Astrocyte (in vitro differentiated cells and primary cell): ENCODE data around the gene ORMDL3. TPM values are rescaled to one million over a fixed set of nuclear protein-coding genes. Genes with fewer than 3 reads are reported as not detected.

Experiments
- DNase-seq: peaks from one replicate; pipeline ENCODE4 v3.0.0-alpha.2; 2010; ENCODE audit warnings: low read depth
- FAIRE-seq: peaks from 2 replicates; lab custom pipeline; 2011; peaks lifted over from hg19 to GRCh38; lab: Jason Lieb, UNC
- H2AFZ ChIP-seq: 2 replicates; pipeline ENCODE4 v1.6.0; 2012; ENCODE audit warnings: low read depth, low read length, inconsistent platforms
- H3K27ac ChIP-seq: 2 replicates; pipeline ENCODE4 v1.5.1; 2011; ENCODE audit warnings: low read depth, low read length, inconsistent platforms
- H3K27me3 ChIP-seq: 2 replicates; pipeline ENCODE4 v1.6.0; 2011; ENCODE audit warnings: low read length, inconsistent platforms; ENCODE audit not compliant: insufficient read depth
- H3K36me3 ChIP-seq: 2 replicates; pipeline ENCODE4 v1.5.1; 2011; ENCODE audit warnings: low read length, inconsistent platforms; ENCODE audit not compliant: insufficient read depth
- H3K4me1 ChIP-seq: 2 replicates; pipeline ENCODE4 v1.5.1; 2011; ENCODE audit warnings: low read length, inconsistent platforms; ENCODE audit not compliant: insufficient read depth
- H3K4me2 ChIP-seq: 2 replicates; pipeline ENCODE4 v1.6.0; 2012; ENCODE audit warnings: low read length, inconsistent platforms
- H3K4me3 ChIP-seq: 2 replicates; pipeline ENCODE4 v1.5.1; 2011; ENCODE audit warnings: low read depth, mild to moderate bottlenecking, low read length, inconsistent platforms; ENCODE audit not compliant: insufficient read depth
- H3K79me2 ChIP-seq: 2 replicates; pipeline ENCODE4 v1.6.0; 2012; ENCODE audit warnings: mild to moderate bottlenecking, low read length, inconsistent platforms; ENCODE audit not compliant: insufficient read depth
- H3K9ac ChIP-seq: 2 replicates; pipeline ENCODE4 v1.6.0; 2012; ENCODE audit warnings: mild to moderate bottlenecking, low read length, inconsistent platforms
- H3K9me3 ChIP-seq: 2 replicates; pipeline ENCODE4 v1.5.1; 2012; ENCODE audit warnings: low read depth, mild to moderate bottlenecking, low read length, inconsistent platforms; ENCODE audit not compliant: insufficient read depth
- H4K20me1 ChIP-seq: 2 replicates; pipeline ENCODE4 v1.6.0; 2012; ENCODE audit warnings: low read length, inconsistent platforms; ENCODE audit not compliant: insufficient read depth
- H3K27ac Mint-ChIP-seq: one replicate; pipeline ENCODE4 v1.8.0; 2021; ENCODE audit warnings: mild to moderate bottlenecking, mixed read lengths; ENCODE audit not compliant: unreplicated experiment
- H3K27me3 Mint-ChIP-seq: one replicate; pipeline ENCODE4 v1.8.0; 2021; ENCODE audit warnings: low read depth, mixed read lengths; ENCODE audit not compliant: unreplicated experiment
- H3K36me3 Mint-ChIP-seq: one replicate; pipeline ENCODE4 v1.8.0; 2021; ENCODE audit warnings: low read depth, mixed read lengths; ENCODE audit not compliant: unreplicated experiment
- H3K4me1 Mint-ChIP-seq: one replicate; pipeline ENCODE4 v1.8.0; 2021; ENCODE audit warnings: low read depth, mixed read lengths; ENCODE audit not compliant: unreplicated experiment
- H3K4me3 Mint-ChIP-seq: one replicate; pipeline ENCODE4 v1.8.0; 2021; ENCODE audit warnings: mild to moderate bottlenecking, moderate library complexity, mixed read lengths; ENCODE audit not compliant: unreplicated experiment
- H3K9me3 Mint-ChIP-seq: one replicate; pipeline ENCODE4 v1.8.0; 2021; ENCODE audit warnings: mild to moderate bottlenecking, mixed read lengths; ENCODE audit not compliant: unreplicated experiment
- EZH2 ChIP-seq: IDR thresholded peaks from 2 replicates; pipeline ENCODE4 v1.6.1; 2012; ENCODE audit warnings: mild to moderate bottlenecking, low read length, inconsistent platforms; ENCODE audit not compliant: insufficient read depth
- total RNA-seq: library from RNA; stranded (reverse); gene quantifications from 2 replicates; pipeline ENCODE4 v1.2.1, GENCODE V29; 2021
- TF ChIP-seq, protein P1 (sequence below): IDR thresholded peaks from 2 replicates; pipeline ENCODE4 v1.5.1; 2011; ENCODE audit warnings: low read depth, mild to moderate bottlenecking, inconsistent platforms, low read length, moderate library complexity; ENCODE audit not compliant: insufficient read depth

Gene ORMDL3
- total RNA-seq, 1 donor from 2014 or later = 65.3 TPM

DNA sequence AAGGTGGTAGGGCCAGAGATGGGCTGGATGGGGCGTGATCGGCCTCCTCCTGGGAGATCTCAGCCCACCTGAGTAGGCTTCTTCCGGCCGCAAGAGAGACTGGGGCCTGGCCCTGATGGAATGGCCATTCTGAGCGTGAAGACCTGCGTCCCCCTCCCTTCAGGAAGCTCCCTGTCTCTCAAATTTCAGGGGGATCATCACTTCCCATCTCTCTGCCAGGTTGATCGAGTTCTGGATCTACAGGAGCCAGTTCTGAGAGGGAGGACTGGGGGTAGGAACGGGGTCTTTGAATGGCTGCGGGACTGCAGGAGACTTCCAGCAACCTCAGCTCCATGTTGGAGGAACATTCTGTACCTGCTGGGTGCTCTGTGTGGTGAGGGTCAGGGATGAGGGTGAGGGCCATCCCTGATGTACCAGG lies 26.1 kb upstream of the ORMDL3 start:
- no peaks in the 10 kb centered on the region for H3K27me3 ChIP-seq
- Mint-ChIP-seq H3K27me3 (peaks cover 9% of the 10 kb centered on the region), H3K9me3 (no peaks in the 10 kb centered on the region), H3K4me1 (peaks cover 2% of the 10 kb centered on the region), H3K27ac (peak overlapping the region; percentile 68), H3K36me3 (no peaks in the 10 kb centered on the region), H3K4me3 (peak overlapping the region; percentile 75)
- DNase-seq = no peak
- peak overlapping the region; percentile 31 for H3K9ac ChIP-seq
- no peaks in the 10 kb centered on the region for H4K20me1 ChIP-seq
- no peaks in the 10 kb centered on the region for H3K79me2 ChIP-seq
- TF ChIP-seq, protein P1, sequence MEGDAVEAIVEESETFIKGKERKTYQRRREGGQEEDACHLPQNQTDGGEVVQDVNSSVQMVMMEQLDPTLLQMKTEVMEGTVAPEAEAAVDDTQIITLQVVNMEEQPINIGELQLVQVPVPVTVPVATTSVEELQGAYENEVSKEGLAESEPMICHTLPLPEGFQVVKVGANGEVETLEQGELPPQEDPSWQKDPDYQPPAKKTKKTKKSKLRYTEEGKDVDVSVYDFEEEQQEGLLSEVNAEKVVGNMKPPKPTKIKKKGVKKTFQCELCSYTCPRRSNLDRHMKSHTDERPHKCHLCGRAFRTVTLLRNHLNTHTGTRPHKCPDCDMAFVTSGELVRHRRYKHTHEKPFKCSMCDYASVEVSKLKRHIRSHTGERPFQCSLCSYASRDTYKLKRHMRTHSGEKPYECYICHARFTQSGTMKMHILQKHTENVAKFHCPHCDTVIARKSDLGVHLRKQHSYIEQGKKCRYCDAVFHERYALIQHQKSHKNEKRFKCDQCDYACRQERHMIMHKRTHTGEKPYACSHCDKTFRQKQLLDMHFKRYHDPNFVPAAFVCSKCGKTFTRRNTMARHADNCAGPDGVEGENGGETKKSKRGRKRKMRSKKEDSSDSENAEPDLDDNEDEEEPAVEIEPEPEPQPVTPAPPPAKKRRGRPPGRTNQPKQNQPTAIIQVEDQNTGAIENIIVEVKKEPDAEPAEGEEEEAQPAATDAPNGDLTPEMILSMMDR = no peak
- TF ChIP-seq EZH2 = no peak
- H3K36me3 ChIP-seq = no peaks in the 10 kb centered on the region
- peak overlapping the region; percentile 4 for H3K27ac ChIP-seq
- no peak for FAIRE-seq
- H2AFZ ChIP-seq = peak overlapping the region; percentile 89
- H3K4me3 ChIP-seq = peak overlapping the region; percentile 48
- peak overlapping the region; percentile 81 for H3K4me2 ChIP-seq
- peaks cover 9% of the 10 kb centered on the region for H3K4me1 ChIP-seq
- no peaks in the 10 kb centered on the region for H3K9me3 ChIP-seq

DNA sequence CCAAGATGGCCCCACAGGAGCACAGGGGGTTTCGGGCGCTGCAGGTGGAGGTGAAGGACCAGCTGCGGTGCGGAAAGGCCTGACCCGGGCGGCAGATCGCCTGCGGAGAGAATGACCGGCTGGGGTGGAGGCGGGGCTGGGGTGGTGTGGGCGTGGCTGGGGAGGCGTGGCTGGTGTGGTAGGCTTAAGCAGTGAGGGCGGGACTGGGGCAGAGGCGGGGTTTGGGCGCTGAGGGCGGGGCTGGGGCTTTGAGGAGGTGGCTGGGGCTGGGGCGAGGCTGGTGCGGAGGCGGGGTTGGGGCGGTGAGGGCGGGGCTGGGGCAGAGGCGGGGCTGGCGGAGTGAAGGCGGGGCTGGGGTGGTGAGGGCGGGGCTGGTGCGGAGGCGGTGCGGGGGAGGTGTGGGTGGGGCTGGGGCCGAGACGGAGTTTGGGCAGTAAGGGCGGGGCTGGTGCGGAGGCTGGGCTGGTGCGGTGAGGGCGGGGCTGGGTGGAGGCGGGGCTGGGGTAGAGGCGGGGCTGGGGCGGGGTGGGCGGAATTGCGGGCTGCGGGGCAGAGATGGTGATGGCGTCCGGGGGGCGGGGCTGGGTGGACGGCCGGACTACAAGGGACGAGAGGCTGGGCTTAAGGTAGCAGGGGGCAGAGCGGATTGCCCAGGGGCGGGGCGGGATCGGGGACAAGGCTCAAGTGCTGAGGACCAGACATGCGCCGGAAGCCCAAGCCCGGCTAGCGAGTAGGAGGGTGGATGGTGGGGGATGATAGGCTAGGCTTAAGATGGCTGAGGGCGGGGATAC lies 25.5 kb upstream of the ORMDL3 start:
- H3K27ac Mint-ChIP-seq = peak overlapping the region; percentile 68
- Histone ChIP-seq H3K36me3 (no peaks in the 10 kb centered on the region), H3K79me2 (no peaks in the 10 kb centered on the region), H3K4me1 (peaks cover 9% of the 10 kb centered on the region), H3K4me2 (peak overlapping the region; percentile 92), H3K27ac (peak overlapping the region; percentile 4), H3K4me3 (peak overlapping the region; percentile 54), H2AFZ (peak overlapping the region; percentile 89), H4K20me1 (no peaks in the 10 kb centered on the region), H3K9ac (peak overlapping the region; percentile 71), H3K27me3 (no peaks in the 10 kb centered on the region), H3K9me3 (no peaks in the 10 kb centered on the region)
- no peak for TF ChIP-seq EZH2
- TF ChIP-seq, protein P1 = no peak
- H3K4me3 Mint-ChIP-seq = peak overlapping the region; percentile 75
- no peak for FAIRE-seq
- no peaks in the 10 kb centered on the region for H3K36me3 Mint-ChIP-seq
- DNase-seq = peak; percentile 88
- peaks cover 2% of the 10 kb centered on the region for H3K4me1 Mint-ChIP-seq
- H3K9me3 Mint-ChIP-seq = no peaks in the 10 kb centered on the region
- H3K27me3 Mint-ChIP-seq = peaks cover 9% of the 10 kb centered on the region
